Natural killer cell (primary cell): ENCODE measurements around the gene MPHOSPH8. TPM values are rescaled to one million over a fixed set of nuclear protein-coding genes. Genes with fewer than 3 reads are reported as not detected.

ENCODE experiments used
- ATAC-seq, 3 donors: fragments of 150-1000 bp in 2 of 3; fragments of 200-7000 bp in 1 of 3; cut with Tn5 transposase; 1 replicate in 1 of 3; 2 replicates in 2 of 3; pipeline ENCODE4 v1.10.0; 2021; ENCODE audit warnings: mild to moderate bottlenecking in 2 of 3, moderate library complexity in 2 of 3
- DNase-seq, 2 donors: peaks; one replicate each; pipeline versions ENCODE4 v3.0.0 to v3.0.0-alpha.2; 2013 to 2021; ENCODE audit warnings: mixed read lengths in 1 of 2
- H3K27ac ChIP-seq: one replicate; pipeline ENCODE4 v1.5.1; 2013; ENCODE audit warnings: mild to moderate bottlenecking, low read length
- H3K27me3 ChIP-seq: one replicate; pipeline ENCODE4 v1.6.1; 2013; ENCODE audit warnings: low read length; ENCODE audit not compliant: control insufficient read depth, insufficient read depth
- H3K36me3 ChIP-seq: one replicate; pipeline ENCODE4 v1.6.1; 2013; ENCODE audit warnings: low read length; ENCODE audit not compliant: control insufficient read depth, insufficient read depth
- H3K4me1 ChIP-seq: one replicate; pipeline ENCODE4 v1.6.1; 2013; ENCODE audit warnings: low read length; ENCODE audit not compliant: control insufficient read depth, insufficient read depth
- H3K4me3 ChIP-seq: one replicate; pipeline ENCODE4 v1.5.1; 2013; ENCODE audit warnings: low read length
- H3K9me3 ChIP-seq: one replicate; pipeline ENCODE4 v1.6.1; 2013; ENCODE audit warnings: low read length; ENCODE audit not compliant: control insufficient read depth, insufficient read depth
- H3K27ac Mint-ChIP-seq, 2 donors: one replicate each; pipeline ENCODE4 v1.8.0; 2022; ENCODE audit warnings: mild to moderate bottlenecking in 2 of 2, mixed read lengths in 2 of 2, moderate library complexity in 1 of 2
- H3K27me3 Mint-ChIP-seq, 2 donors: one replicate each; pipeline ENCODE4 v1.8.0; 2022; ENCODE audit warnings: low read depth in 2 of 2, mixed read lengths in 2 of 2
- H3K36me3 Mint-ChIP-seq: one replicate; pipeline ENCODE4 v1.8.0; 2022; ENCODE audit warnings: mixed read lengths
- H3K4me1 Mint-ChIP-seq, 2 donors: one replicate each; pipeline ENCODE4 v1.8.0; 2022; ENCODE audit warnings: mixed read lengths in 2 of 2
- H3K4me3 Mint-ChIP-seq: one replicate; pipeline ENCODE4 v1.8.0; 2022; ENCODE audit warnings: mild to moderate bottlenecking, moderate library complexity, mixed read lengths
- H3K9me3 Mint-ChIP-seq, 2 donors: one replicate each; pipeline ENCODE4 v1.8.0; 2022; ENCODE audit warnings: mixed read lengths in 2 of 2
- whole genome bisulfite sequencing: methylation state at CpG from one replicate; pipeline ENCODE4 v1.1.7; 2013; ENCODE audit warnings: missing lambda C conversion rate; ENCODE audit not compliant: insufficient coverage; 5-methylcytosine and 5-hydroxymethylcytosine counted together
- intact Hi-C: fragments of 100-400 bp; cut with micrococcal nuclease; formaldehyde crosslinking; loops from one replicate; pipeline ENCODE4 v1.14.2; 2022
- total RNA-seq, 4 donors: library from RNA; stranded (reverse); fragments of 120-200 nt in 1 of 4; gene quantifications; one replicate each; pipeline versions ENCODE4 v1.2.3 to v1.2.4, GENCODE V29; 2013 to 2022
- TF ChIP-seq, protein P1 (sequence below): fragments of 200-600 bp; IDR thresholded peaks from one replicate; pipeline ENCODE4 v1.8.0; 2022; ENCODE audit warnings: antibody characterized with exemption

MPHOSPH8 gene
- total RNA-seq, 3 donors from 2014 or later (not counting 1 experiment from before 2014, with no cell fraction given): 54.2 to 64.7 (median 59.8) TPM

DNA sequence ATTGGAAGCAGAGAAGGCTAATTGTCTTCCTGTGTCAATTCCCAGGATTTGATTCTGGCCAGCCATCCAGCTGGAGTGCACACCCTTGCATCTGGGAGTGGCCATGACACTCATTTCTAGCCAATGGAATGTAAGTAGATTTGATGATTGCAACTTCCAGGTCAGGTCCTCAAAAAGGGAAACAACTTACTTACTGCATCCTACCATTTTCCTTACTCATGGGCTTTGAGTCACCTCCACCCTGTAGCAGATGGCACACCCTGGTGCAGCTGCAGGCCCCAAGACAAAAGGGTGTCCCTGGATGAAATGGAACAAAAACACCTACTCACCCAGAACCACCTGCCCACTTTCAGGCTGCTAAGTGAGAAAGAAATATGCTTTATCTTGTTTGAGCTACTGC lies 27.3 kb upstream of the MPHOSPH8 start:
- H3K9me3 ChIP-seq: peaks cover 3% of the 10 kb centered on the region
- DNase-seq (no peak), ATAC-seq (no peak)
- H3K36me3 ChIP-seq: no peaks in the 10 kb centered on the region
- peaks cover 7% of the 10 kb centered on the region for H3K27me3 ChIP-seq
- H3K4me1 Mint-ChIP-seq: no peaks in the 10 kb centered on the region
- peaks cover 8% of the 10 kb centered on the region for H3K4me1 ChIP-seq
- peaks cover 29 to 31% of the 10 kb centered on the region in 2 donors for H3K27me3 Mint-ChIP-seq
- TF ChIP-seq, protein P1, sequence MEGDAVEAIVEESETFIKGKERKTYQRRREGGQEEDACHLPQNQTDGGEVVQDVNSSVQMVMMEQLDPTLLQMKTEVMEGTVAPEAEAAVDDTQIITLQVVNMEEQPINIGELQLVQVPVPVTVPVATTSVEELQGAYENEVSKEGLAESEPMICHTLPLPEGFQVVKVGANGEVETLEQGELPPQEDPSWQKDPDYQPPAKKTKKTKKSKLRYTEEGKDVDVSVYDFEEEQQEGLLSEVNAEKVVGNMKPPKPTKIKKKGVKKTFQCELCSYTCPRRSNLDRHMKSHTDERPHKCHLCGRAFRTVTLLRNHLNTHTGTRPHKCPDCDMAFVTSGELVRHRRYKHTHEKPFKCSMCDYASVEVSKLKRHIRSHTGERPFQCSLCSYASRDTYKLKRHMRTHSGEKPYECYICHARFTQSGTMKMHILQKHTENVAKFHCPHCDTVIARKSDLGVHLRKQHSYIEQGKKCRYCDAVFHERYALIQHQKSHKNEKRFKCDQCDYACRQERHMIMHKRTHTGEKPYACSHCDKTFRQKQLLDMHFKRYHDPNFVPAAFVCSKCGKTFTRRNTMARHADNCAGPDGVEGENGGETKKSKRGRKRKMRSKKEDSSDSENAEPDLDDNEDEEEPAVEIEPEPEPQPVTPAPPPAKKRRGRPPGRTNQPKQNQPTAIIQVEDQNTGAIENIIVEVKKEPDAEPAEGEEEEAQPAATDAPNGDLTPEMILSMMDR: no peak
- no peak overlapping the region for H3K4me3 ChIP-seq
- intact Hi-C loops: no loop called here
- no peaks in the 10 kb centered on the region for H3K9me3 Mint-ChIP-seq
- no peak overlapping the region for H3K27ac Mint-ChIP-seq
- no peaks in the 10 kb centered on the region for H3K36me3 Mint-ChIP-seq
- H3K27ac ChIP-seq: no peak overlapping the region
- H3K4me3 Mint-ChIP-seq: no peak overlapping the region

GRCh38 chr13:19606737-19607136 lies 26.7 kb upstream of the MPHOSPH8 start:
- Histone ChIP-seq H3K27me3 (peaks cover 4% of the 10 kb centered on the region), H3K4me1 (peaks cover 4% of the 10 kb centered on the region), H3K27ac (no peak overlapping the region), H3K4me3 (no peak overlapping the region), H3K9me3 (peaks cover 3% of the 10 kb centered on the region), H3K36me3 (no peaks in the 10 kb centered on the region)
- intact Hi-C loops: no loop called here
- TF ChIP-seq, protein P1: no peak
- 91% methylated on average over 2 of the region's 2 CpGs for WGBS
- Mint-ChIP-seq H3K36me3 (no peaks in the 10 kb centered on the region), H3K27ac (no peak overlapping the region), H3K27me3 (peaks cover 29 to 30% of the 10 kb centered on the region in 2 donors), H3K4me3 (no peak overlapping the region), H3K9me3 (no peaks in the 10 kb centered on the region), H3K4me1 (no peaks in the 10 kb centered on the region)
- ATAC-seq (no peak), DNase-seq (no peak)

- WGBS: 91% methylated on average over 9 of the region's 10 CpGs
- no peaks in the 10 kb centered on the region for H3K9me3 Mint-ChIP-seq
Measured at GRCh38 chr13:19607523-19608078, 25.9 kb upstream of the MPHOSPH8 start.

More at GRCh38 chr13:19607523-19608078, 25.9 kb upstream of the MPHOSPH8 start:
- intact Hi-C loops: no loop called here
- Mint-ChIP-seq H3K4me3 (no peak overlapping the region), H3K27me3 (peaks cover 26 to 27% of the 10 kb centered on the region in 2 donors), H3K4me1 (no peaks in the 10 kb centered on the region), H3K27ac (no peak overlapping the region), H3K36me3 (no peaks in the 10 kb centered on the region)
- no peak for DNase-seq
- Histone ChIP-seq H3K4me3 (no peak overlapping the region), H3K9me3 (peaks cover 3% of the 10 kb centered on the region), H3K27me3 (no peaks in the 10 kb centered on the region), H3K4me1 (no peaks in the 10 kb centered on the region), H3K36me3 (no peaks in the 10 kb centered on the region), H3K27ac (no peak overlapping the region)
- no peak for ATAC-seq
- TF ChIP-seq, protein P1: no peak
